K562 (cell line): ENCODE data around the gene METTL3.

Experiments used
- FOXA1 ChIP-seq: fragments of 450-650 bp; IDR thresholded peaks from 2 replicates; pipeline ENCODE4 v1.6.1; 2016; ENCODE audit warnings: mild to moderate bottlenecking, borderline replicate concordance
- GTF2F1 ChIP-seq: IDR thresholded peaks from 2 replicates; pipeline ENCODE4 v1.6.1; 2011; ENCODE audit warnings: low read depth, low read length, improper control_type of control experiment
- SRF ChIP-seq, 2 experiments: fragments of 250-450, 450-650 bp in 1 of 2; sonication (Bioruptor Pico) in 1 of 2; sonication (generic) in 1 of 2; formaldehyde crosslinking; IDR thresholded peaks; 2 replicates each; pipeline versions ENCODE4 v1.5.0 to v1.5.1; 2020 to 2022; ENCODE audit warnings: mild to moderate bottlenecking in 1 of 2, missing genetic modification reagents in 1 of 2
- ZNF277 ChIP-seq: fragments of 250-450 bp; sonication (Bioruptor Pico); IDR thresholded peaks from 2 replicates; pipeline ENCODE4 v1.8.0; 2022; ENCODE audit warnings: inconsistent platforms, mild to moderate bottlenecking, moderate library complexity, borderline replicate concordance
- ZNF583 ChIP-seq: fragments of 250-450 bp; sonication (Bioruptor Pico); IDR thresholded peaks from 2 replicates; pipeline ENCODE4 v1.4.0; 2020
- TF ChIP-seq, protein P1 (sequence below), 2 experiments: IDR thresholded peaks in 1 of 2; conservative IDR thresholded peaks in 1 of 2; 2 replicates each; pipeline ENCODE4 v1.6.1; 2016; ENCODE audit warnings: low read depth in 2 of 2, mild to moderate bottlenecking in 1 of 2, missing compliant biosample characterization in 1 of 2, missing genetic modification characterization in 1 of 2, moderate library complexity in 1 of 2

- TF ChIP-seq ZNF583 (CRISPR knock-in tag) (no peak), GTF2F1 (no peak), ZNF277 (CRISPR knock-in tag) (no peak), FOXA1 (no peak), SRF (CRISPR knock-in tag; IDR thresholded peaks at IDR 0.05) (no peak)
- TF ChIP-seq, protein P1, sequence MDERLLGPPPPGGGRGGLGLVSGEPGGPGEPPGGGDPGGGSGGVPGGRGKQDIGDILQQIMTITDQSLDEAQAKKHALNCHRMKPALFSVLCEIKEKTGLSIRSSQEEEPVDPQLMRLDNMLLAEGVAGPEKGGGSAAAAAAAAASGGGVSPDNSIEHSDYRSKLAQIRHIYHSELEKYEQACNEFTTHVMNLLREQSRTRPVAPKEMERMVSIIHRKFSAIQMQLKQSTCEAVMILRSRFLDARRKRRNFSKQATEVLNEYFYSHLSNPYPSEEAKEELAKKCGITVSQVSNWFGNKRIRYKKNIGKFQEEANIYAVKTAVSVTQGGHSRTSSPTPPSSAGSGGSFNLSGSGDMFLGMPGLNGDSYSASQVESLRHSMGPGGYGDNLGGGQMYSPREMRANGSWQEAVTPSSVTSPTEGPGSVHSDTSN (CRISPR knock-in tag; IDR thresholded peaks at IDR 0.05; ENCODE audit: low read depth) = no peak
- TF ChIP-seq, protein P1 (tag; conservative IDR thresholded peaks at IDR 0.05; ENCODE audit: low read depth) = no peak
These were observed 35.2 kb downstream of the METTL3 start for GRCh38 chr14:21475767-21476522.
